HG03521 (cell line): ENCODE data around the gene RAD51B.
A peak's percentile ranks its signal among the peaks of the same experiment; 100 is the strongest.

Experiments used
- ATAC-seq: cut with Tn5 transposase; IDR thresholded peaks from one replicate; pipeline ENCODE4 v1.9.1; 2021; ENCODE audit warnings: mild to moderate bottlenecking, moderate library complexity; ENCODE audit not compliant: unreplicated experiment

The RAD51B gene

GRCh38 chr14:67833403-67833802 lies 13.8 kb downstream of the RAD51B start:
- no peak for ATAC-seq

GRCh38 chr14:67835596-67835995 lies 16.0 kb downstream of the RAD51B start:
- ATAC-seq: no peak

GRCh38 chr14:67837011-67837624 lies 17.5 kb downstream of the RAD51B start:
- ATAC-seq: no peak

- no peak for ATAC-seq
Observed at GRCh38 chr14:67846029-67846610, 26.5 kb downstream of the RAD51B start.

GRCh38 chr14:67850066-67850830 lies 30.7 kb downstream of the RAD51B start:
- no peak for ATAC-seq

GRCh38 chr14:67851785-67852410 lies 32.3 kb downstream of the RAD51B start:
- no peak for ATAC-seq

- ATAC-seq: no peak
Observed at GRCh38 chr14:67852926-67853604, 33.5 kb downstream of the RAD51B start.

- no peak for ATAC-seq
Observed at GRCh38 chr14:67853715-67854114, 34.1 kb downstream of the RAD51B start.

- no peak for ATAC-seq
Observed at GRCh38 chr14:67856827-67857226, 37.2 kb downstream of the RAD51B start.

- no peak for ATAC-seq
Observed at GRCh38 chr14:67857778-67858350, 38.3 kb downstream of the RAD51B start.

GRCh38 chr14:67859169-67859749 lies 39.7 kb downstream of the RAD51B start:
- no peak for ATAC-seq

GRCh38 chr14:67863223-67863622 lies 43.6 kb downstream of the RAD51B start:
- ATAC-seq: no peak

GRCh38 chr14:67875175-67876006 lies 55.8 kb downstream of the RAD51B start:
- ATAC-seq: no peak

GRCh38 chr14:67879026-67879425 lies 59.4 kb downstream of the RAD51B start:
- ATAC-seq: no peak

GRCh38 chr14:67881225-67881624 lies 61.6 kb downstream of the RAD51B start:
- ATAC-seq: peak; percentile 81

- no peak for ATAC-seq
Observed at GRCh38 chr14:67882986-67883555, 63.5 kb downstream of the RAD51B start.

- ATAC-seq: no peak
Observed at GRCh38 chr14:67883717-67884116, 64.1 kb downstream of the RAD51B start.

- ATAC-seq: no peak
Observed at GRCh38 chr14:67886191-67886590, 66.6 kb downstream of the RAD51B start.

- no peak for ATAC-seq
Observed at GRCh38 chr14:67887478-67887877, 67.9 kb downstream of the RAD51B start.
